H7 (cell line): ENCODE results near the gene PRRX2. TPM values are rescaled to one million over a fixed set of nuclear protein-coding genes. Genes with fewer than 3 reads are reported as not detected.
"Not testable (repeated sequence)": the region's sequence is repeated elsewhere in the genome, so short reads cannot be mapped to it uniquely, and the experiment has no call there.

Source experiments
- DNase-seq: peaks from one replicate; pipeline ENCODE4 v3.0.0; 2012
- H3K27me3 ChIP-seq: 2 replicates; pipeline ENCODE4 v1.6.0; 2011; ENCODE audit warnings: mild to moderate bottlenecking, low read length; ENCODE audit not compliant: control insufficient read depth, insufficient read depth
- H3K36me3 ChIP-seq: replicated peaks from 2 replicates; pipeline ENCODE4 v1.5.1; 2011; ENCODE audit warnings: low read length; ENCODE audit not compliant: control insufficient read depth, insufficient read depth
- H3K4me3 ChIP-seq: 2 replicates; pipeline ENCODE4 v1.5.1; 2011; ENCODE audit warnings: low read depth, mild to moderate bottlenecking, control low read depth, low read length, moderate library complexity; ENCODE audit not compliant: insufficient read depth
- total RNA-seq: library from RNA; depleted of rRNA; stranded (reverse); fragments of >200 nt; shearing (Covaris generic); gene quantifications from 2 replicates; pipeline ENCODE4 v1.2.3, GENCODE V29; 2014; rRNA removed

The PRRX2 gene
- total RNA-seq, 1 experiment from 2014 or later: 12.7 TPM

- DNase-seq: no peak
- no peak overlapping the region for H3K4me3 ChIP-seq
- no peaks in the 10 kb centered on the region for H3K36me3 ChIP-seq
- no peaks in the 10 kb centered on the region for H3K27me3 ChIP-seq
These were observed 96.0 kb downstream of the PRRX2 start for GRCh38 chr9:129761293-129761900.

- Histone ChIP-seq H3K36me3 (no peaks in the 10 kb centered on the region), H3K27me3 (no peaks in the 10 kb centered on the region), H3K4me3 (no peak overlapping the region)
- DNase-seq: peak; percentile 50
These were observed 96.5 kb downstream of the PRRX2 start for GRCh38 chr9:129761901-129762369.

GRCh38 chr9:129762370-129762984 is 97.0 kb downstream of the PRRX2 start:
- H3K27me3 ChIP-seq, H3K36me3 ChIP-seq, DNase-seq, H3K4me3 ChIP-seq: not testable (repeated sequence)

GRCh38 chr9:129762985-129763926 is 97.8 kb downstream of the PRRX2 start:
- no peak overlapping the region for H3K4me3 ChIP-seq
- H3K36me3 ChIP-seq: no peaks in the 10 kb centered on the region
- H3K27me3 ChIP-seq: no peaks in the 10 kb centered on the region
- DNase-seq: peak; percentile 10

- H3K4me3 ChIP-seq: no peak overlapping the region
These were observed 100.4 kb downstream of the PRRX2 start for GRCh38 chr9:129765764-129766317.

GRCh38 chr9:129768486-129768885 is 103.0 kb downstream of the PRRX2 start:
- H3K27me3 ChIP-seq: no peaks in the 10 kb centered on the region
- H3K4me3 ChIP-seq: no peak overlapping the region
- no peaks in the 10 kb centered on the region for H3K36me3 ChIP-seq
- DNase-seq: no peak

More at GRCh38 chr9:129765764-129766317, 100.4 kb downstream of the PRRX2 start:
- DNase-seq: no peak
- H3K27me3 ChIP-seq: no peaks in the 10 kb centered on the region
- no peaks in the 10 kb centered on the region for H3K36me3 ChIP-seq

GRCh38 chr9:129769669-129770068 is 104.2 kb downstream of the PRRX2 start:
- DNase-seq: no peak
- H3K4me3 ChIP-seq: no peak overlapping the region
- no peaks in the 10 kb centered on the region for H3K36me3 ChIP-seq
- no peaks in the 10 kb centered on the region for H3K27me3 ChIP-seq

- H3K27me3 ChIP-seq: no peaks in the 10 kb centered on the region
- no peak for DNase-seq
- no peaks in the 10 kb centered on the region for H3K36me3 ChIP-seq
- H3K4me3 ChIP-seq: no peak overlapping the region
These were observed 105.3 kb downstream of the PRRX2 start for GRCh38 chr9:129770741-129771140.

Other genes with a start within 250 kb of the PRRX2 start
- not detected in 2 replicates for gene C9orf50, start 44.5 kb upstream of the PRRX2 start, total RNA-seq
- 71.2 and 80.5 TPM in 2 replicates for gene NTMT1, start 39.5 kb upstream of the PRRX2 start, total RNA-seq
- gene ASB6, start 23.5 kb upstream of the PRRX2 start, total RNA-seq: 19.2 and 20.9 TPM in 2 replicates
- 0.69 and 1.2 TPM in 2 replicates for gene PTGES, start 87.4 kb downstream of the PRRX2 start, total RNA-seq
- gene TOR1B, start 137.5 kb downstream of the PRRX2 start, total RNA-seq: 17.9 and 18.2 TPM in 2 replicates
- gene TOR1A, start 158.5 kb downstream of the PRRX2 start, total RNA-seq: 22.9 and 27.1 TPM in 2 replicates
- gene C9orf78, start 169.6 kb downstream of the PRRX2 start, total RNA-seq: 39.7 and 47.0 TPM in 2 replicates
- gene USP20, start 169.8 kb downstream of the PRRX2 start, total RNA-seq: 15.8 and 16.3 TPM in 2 replicates